C1 segment of cervical spinal cord (tissue), 14 donors: ENCODE data around the gene CPSF4.
"Not testable (repeated sequence)": the region's sequence is repeated elsewhere in the genome, so short reads cannot be mapped to it uniquely, and the experiment has no call there.

Source experiments
- DNase-seq, 14 donors: peaks; one replicate each; lab custom pipeline; 2025; lab: John Stamatoyannopoulos, UW

CPSF4 gene

GRCh38 chr7:99408379-99409191, 30.2 kb upstream of the CPSF4 start, which contains the start of the genes BUD31 and PDAP1:
Gene BUD31 (plus strand): TSS chr7:99408969. CDS start chr7:99411093, 2,124 bp downstream.
Gene PDAP1 (minus strand): TSS chr7:99408597. CDS start chr7:99408548, 49 bp downstream.
- DNase-seq = peak; percentile 67 to 100 (median 94)

- peak in 1 of 14 donors; percentile 45 for DNase-seq
Measured at GRCh38 chr7:99409192-99409572, 29.6 kb upstream of the CPSF4 start.

- no peak for DNase-seq
Measured at GRCh38 chr7:99409806-99410205, 28.9 kb upstream of the CPSF4 start.

- DNase-seq = no peak
Measured at GRCh38 chr7:99410635-99411034, 28.1 kb upstream of the CPSF4 start.

GRCh38 chr7:99415513-99416127, 23.1 kb upstream of the CPSF4 start:
- DNase-seq = peak in 4 of 14 donors; percentile 1 to 19 (median 6)

- no peak for DNase-seq
Measured at GRCh38 chr7:99418260-99418659, 20.5 kb upstream of the CPSF4 start.

- DNase-seq = no peak
Measured at GRCh38 chr7:99419323-99420021, 19.3 kb upstream of the CPSF4 start.

GRCh38 chr7:99420213-99420612, 18.5 kb upstream of the CPSF4 start:
- DNase-seq = no peak

- no peak for DNase-seq
Measured at GRCh38 chr7:99420986-99421385, 17.8 kb upstream of the CPSF4 start.

GRCh38 chr7:99422186-99422585, 16.6 kb upstream of the CPSF4 start:
- DNase-seq = no peak

GRCh38 chr7:99422625-99423024, 16.1 kb upstream of the CPSF4 start:
- no peak for DNase-seq

- no peak for DNase-seq
Measured at GRCh38 chr7:99424932-99425730, 13.6 kb upstream of the CPSF4 start.

- no peak for DNase-seq
Measured at GRCh38 chr7:99428972-99429566, 9.7 kb upstream of the CPSF4 start.

- no peak for DNase-seq
Measured at GRCh38 chr7:99429756-99430155, 9.0 kb upstream of the CPSF4 start.

GRCh38 chr7:99431756-99432540, 6.8 kb upstream of the CPSF4 start:
- not testable (repeated sequence) for DNase-seq

GRCh38 chr7:99433158-99433557, 5.6 kb upstream of the CPSF4 start:
- DNase-seq = no peak

- DNase-seq = peak in 1 of 14 donors; percentile 54
Measured at GRCh38 chr7:99437946-99438572, 684 bp upstream of the CPSF4 start.

GRCh38 chr7:99440195-99440594, 1.5 kb downstream of the CPSF4 start:
- DNase-seq = no peak

- DNase-seq = no peak
Measured at GRCh38 chr7:99446096-99446495, 7.4 kb downstream of the CPSF4 start.

- DNase-seq = no peak
Measured at GRCh38 chr7:99447943-99448342, 9.2 kb downstream of the CPSF4 start.
